Activated CD8-positive, alpha-beta T cell treated with anti-CD3 and anti-CD28 coated beads for 36 hours (primary cell): Measurements from ENCODE around the gene IL22RA1. TPM values are rescaled to one million over a fixed set of nuclear protein-coding genes. Genes with fewer than 3 reads are reported as not detected.

Source experiments
- ATAC-seq: fragments of 200-7000 bp; cut with Tn5 transposase; one replicate; pipeline ENCODE4 v1.10.0; 2021; ENCODE audit warnings: mild to moderate bottlenecking, moderate library complexity
- CTCF ChIA-PET: fragments of 350-600 bp; sonication (Branson Sonifier 250); formaldehyde crosslinking; loops from one replicate; lab custom pipeline; 2021; ENCODE audit warnings: antibody characterized with exemption; lab: Charles Lee
- POLR2A ChIA-PET: fragments of 350-600 bp; sonication (Branson Sonifier 250); formaldehyde crosslinking; loops from one replicate; lab custom pipeline; 2021; ENCODE audit warnings: antibody characterized with exemption; lab: Charles Lee
- DNase-seq: peaks from one replicate; pipeline ENCODE4 v3.0.0-alpha.2; 2020
- H3K27ac Mint-ChIP-seq: one replicate; pipeline ENCODE4 v1.8.0; 2021; ENCODE audit warnings: mild to moderate bottlenecking, mixed read lengths
- H3K27me3 Mint-ChIP-seq: one replicate; pipeline ENCODE4 v1.8.0; 2021; ENCODE audit warnings: mixed read lengths
- H3K36me3 Mint-ChIP-seq: one replicate; pipeline ENCODE4 v1.8.0; 2021; ENCODE audit warnings: low read depth, mixed read lengths
- H3K4me1 Mint-ChIP-seq: one replicate; pipeline ENCODE4 v1.8.0; 2021; ENCODE audit warnings: low read depth, mixed read lengths
- H3K4me3 Mint-ChIP-seq: one replicate; pipeline ENCODE4 v1.8.0; 2021; ENCODE audit warnings: mild to moderate bottlenecking, moderate library complexity, mixed read lengths
- H3K9me3 Mint-ChIP-seq: one replicate; pipeline ENCODE4 v1.8.0; 2021; ENCODE audit warnings: mixed read lengths
- intact Hi-C: fragments of 100-400 bp; cut with micrococcal nuclease; formaldehyde crosslinking; loops from one replicate; pipeline ENCODE4 v1.10.0; 2022
- total RNA-seq, 2 experiments: library from RNA; stranded (reverse); gene quantifications; one replicate each; pipeline ENCODE4 v1.2.3, GENCODE V29; 2021
- TF ChIP-seq, protein P1 (sequence below): fragments of 200-600 bp; IDR thresholded peaks from one replicate; pipeline ENCODE4 v1.8.0; 2022; ENCODE audit warnings: antibody characterized with exemption, mild to moderate bottlenecking

The IL22RA1 gene
- total RNA-seq, 2 experiments from 2014 or later: not detected

GRCh38 chr1:24127801-24128363 lies 15.1 kb downstream of the IL22RA1 start:
- CTCF ChIA-PET: no interaction called here
- POLR2A ChIA-PET: no interaction called here
- no peak for DNase-seq
- Mint-ChIP-seq H3K36me3 (no peaks in the 10 kb centered on the region), H3K4me3 (no peak overlapping the region), H3K27ac (no peak overlapping the region), H3K4me1 (no peaks in the 10 kb centered on the region), H3K9me3 (no peaks in the 10 kb centered on the region), H3K27me3 (peaks cover 2% of the 10 kb centered on the region)
- ATAC-seq: no peak
- intact Hi-C loops: no loop called here
- TF ChIP-seq, protein P1, sequence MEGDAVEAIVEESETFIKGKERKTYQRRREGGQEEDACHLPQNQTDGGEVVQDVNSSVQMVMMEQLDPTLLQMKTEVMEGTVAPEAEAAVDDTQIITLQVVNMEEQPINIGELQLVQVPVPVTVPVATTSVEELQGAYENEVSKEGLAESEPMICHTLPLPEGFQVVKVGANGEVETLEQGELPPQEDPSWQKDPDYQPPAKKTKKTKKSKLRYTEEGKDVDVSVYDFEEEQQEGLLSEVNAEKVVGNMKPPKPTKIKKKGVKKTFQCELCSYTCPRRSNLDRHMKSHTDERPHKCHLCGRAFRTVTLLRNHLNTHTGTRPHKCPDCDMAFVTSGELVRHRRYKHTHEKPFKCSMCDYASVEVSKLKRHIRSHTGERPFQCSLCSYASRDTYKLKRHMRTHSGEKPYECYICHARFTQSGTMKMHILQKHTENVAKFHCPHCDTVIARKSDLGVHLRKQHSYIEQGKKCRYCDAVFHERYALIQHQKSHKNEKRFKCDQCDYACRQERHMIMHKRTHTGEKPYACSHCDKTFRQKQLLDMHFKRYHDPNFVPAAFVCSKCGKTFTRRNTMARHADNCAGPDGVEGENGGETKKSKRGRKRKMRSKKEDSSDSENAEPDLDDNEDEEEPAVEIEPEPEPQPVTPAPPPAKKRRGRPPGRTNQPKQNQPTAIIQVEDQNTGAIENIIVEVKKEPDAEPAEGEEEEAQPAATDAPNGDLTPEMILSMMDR: no peak

GRCh38 chr1:24127134-24127800 lies 15.7 kb downstream of the IL22RA1 start:
- Mint-ChIP-seq H3K27me3 (no peaks in the 10 kb centered on the region), H3K9me3 (no peaks in the 10 kb centered on the region), H3K4me1 (no peaks in the 10 kb centered on the region), H3K4me3 (no peak overlapping the region), H3K27ac (no peak overlapping the region), H3K36me3 (no peaks in the 10 kb centered on the region)
- DNase-seq (no peak), ATAC-seq (no peak)
- TF ChIP-seq, protein P1: no peak
- intact Hi-C loops: no loop called here
- ChIA-PET CTCF (interaction anchor here (0.9 kb wide), 1 partner anchor 23 kb away, joined by 3 read pairs; no protein-coding TSS in a partner anchor), POLR2A (no interaction called here)

DNA sequence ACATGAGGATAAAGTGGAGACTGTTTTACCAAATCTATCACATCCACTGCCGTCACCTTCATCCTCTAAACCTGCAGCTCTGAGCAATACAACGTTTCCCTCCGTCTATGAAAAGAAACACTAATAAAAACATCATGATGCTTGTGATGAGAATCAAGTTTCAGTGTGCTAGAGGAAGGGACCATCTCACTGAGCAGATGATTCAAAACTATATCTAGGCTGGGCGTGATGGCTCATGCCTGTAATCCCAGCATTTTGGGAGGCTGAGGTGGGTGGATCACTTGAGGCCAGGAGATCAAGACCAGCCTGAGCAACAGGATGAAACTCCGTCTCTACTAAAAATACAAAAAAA lies 16.3 kb downstream of the IL22RA1 start:
- POLR2A ChIA-PET: no interaction called here
- no peak for ATAC-seq
- intact Hi-C loops: no loop called here
- no peak for DNase-seq
- H3K36me3 Mint-ChIP-seq: no peaks in the 10 kb centered on the region
- H3K4me1 Mint-ChIP-seq: no peaks in the 10 kb centered on the region
- no peaks in the 10 kb centered on the region for H3K9me3 Mint-ChIP-seq
- no peak overlapping the region for H3K27ac Mint-ChIP-seq
- CTCF ChIA-PET: interaction anchor here (0.9 kb wide), 1 partner anchor 24 kb away, joined by 3 read pairs; no protein-coding TSS in a partner anchor
- no peak overlapping the region for H3K4me3 Mint-ChIP-seq
- TF ChIP-seq, protein P1: no peak
- H3K27me3 Mint-ChIP-seq: no peaks in the 10 kb centered on the region

DNA sequence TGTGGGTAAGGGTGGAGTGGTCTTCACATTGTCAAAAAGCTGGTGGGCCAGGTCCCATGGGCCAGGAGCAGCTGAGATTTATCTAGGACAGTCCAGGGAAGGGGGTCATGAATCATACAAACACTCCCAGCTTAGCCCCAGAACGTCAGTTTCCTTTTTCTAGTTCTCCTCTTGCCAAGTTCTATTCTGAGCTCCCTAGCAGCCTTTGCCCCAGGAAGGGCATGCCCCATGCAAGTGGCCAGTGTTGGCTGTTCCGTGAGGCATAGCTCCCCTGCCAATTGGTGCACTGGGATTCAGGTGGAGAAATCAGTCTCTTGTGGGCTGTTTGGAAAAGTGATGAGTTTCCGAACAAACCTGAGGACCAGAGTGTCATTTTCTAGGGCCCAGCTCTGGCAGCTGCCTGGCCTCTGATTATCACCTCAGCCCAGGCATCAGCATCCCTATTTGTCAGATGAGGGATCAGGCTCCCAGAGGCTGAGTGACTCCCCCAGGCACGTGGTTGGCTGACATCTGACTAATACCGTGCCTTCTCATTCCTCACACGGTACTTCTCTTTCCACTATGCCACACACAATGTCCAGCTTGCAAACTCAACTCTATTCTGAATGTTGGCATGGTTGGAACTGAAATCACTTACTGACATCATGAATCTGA lies 16.8 kb downstream of the IL22RA1 start:
- ATAC-seq: no peak
- H3K36me3 Mint-ChIP-seq: no peaks in the 10 kb centered on the region
- no peaks in the 10 kb centered on the region for H3K4me1 Mint-ChIP-seq
- H3K9me3 Mint-ChIP-seq: no peaks in the 10 kb centered on the region
- DNase-seq: no peak
- no peaks in the 10 kb centered on the region for H3K27me3 Mint-ChIP-seq
- TF ChIP-seq, protein P1: no peak
- CTCF ChIA-PET: interaction anchor here (0.6 to 2.3 kb wide), 4 partner anchors 14 to 95 kb away, joined by 3 to 9 read pairs (median 4); partner anchors contain the start of gene MYOM3
- H3K27ac Mint-ChIP-seq: no peak overlapping the region
- POLR2A ChIA-PET: no interaction called here
- no peak overlapping the region for H3K4me3 Mint-ChIP-seq
- intact Hi-C loops: no loop called here

- TF ChIP-seq, protein P1: no peak
- H3K36me3 Mint-ChIP-seq: no peaks in the 10 kb centered on the region
- H3K4me1 Mint-ChIP-seq: no peaks in the 10 kb centered on the region
- ChIA-PET POLR2A (no interaction called here), CTCF (interaction anchor here (0.6 to 2.3 kb wide), 4 partner anchors 13 to 95 kb away, joined by 3 to 9 read pairs (median 4); partner anchors contain the start of gene MYOM3)
- H3K4me3 Mint-ChIP-seq: no peak overlapping the region
- DNase-seq: no peak
- H3K9me3 Mint-ChIP-seq: no peaks in the 10 kb centered on the region
- no peaks in the 10 kb centered on the region for H3K27me3 Mint-ChIP-seq
- ATAC-seq: no peak
- no peak overlapping the region for H3K27ac Mint-ChIP-seq
- intact Hi-C loops: no loop called here
These were observed 17.5 kb downstream of the IL22RA1 start for GRCh38 chr1:24125456-24125855.
